H9 (cell line): ENCODE results near the gene CDH4. TPM values are rescaled to one million over a fixed set of nuclear protein-coding genes. Genes with fewer than 3 reads are reported as not detected.

Experiments
- DNase-seq: peaks from one replicate; pipeline ENCODE4 v3.0.0-alpha.2; 2017
- H2AFZ ChIP-seq: one replicate; pipeline ENCODE4 v1.6.1; 2013; ENCODE audit warnings: mild to moderate bottlenecking, low read length, control low read depth, moderate library complexity
- H2AK5ac ChIP-seq: 2 replicates; pipeline ENCODE4 v1.6.1; 2013; ENCODE audit warnings: low read length, control low read depth, mixed read lengths; ENCODE audit not compliant: insufficient read length
- H2BK120ac ChIP-seq: one replicate; pipeline ENCODE4 v1.6.1; 2013; ENCODE audit warnings: low read depth, mild to moderate bottlenecking, low read length, control low read depth, inconsistent platforms; ENCODE audit not compliant: poor library complexity, severe bottlenecking
- H2BK12ac ChIP-seq: 2 replicates; pipeline ENCODE4 v1.6.1; 2013; ENCODE audit warnings: low read length, control low read depth, mixed read lengths, low read depth; ENCODE audit not compliant: insufficient read length
- H2BK15ac ChIP-seq: 2 replicates; pipeline ENCODE4 v1.6.1; 2013; ENCODE audit warnings: low read depth, low read length, control low read depth
- H2BK20ac ChIP-seq: one replicate; pipeline ENCODE4 v1.6.1; 2013; ENCODE audit warnings: low read depth, mild to moderate bottlenecking, low read length, control low read depth, inconsistent platforms; ENCODE audit not compliant: poor library complexity, severe bottlenecking
- H2BK5ac ChIP-seq: 2 replicates; pipeline ENCODE4 v1.6.1; 2013; ENCODE audit warnings: low read length, control low read depth, mixed read lengths; ENCODE audit not compliant: insufficient read length
- H3K14ac ChIP-seq: 2 replicates; pipeline ENCODE4 v1.6.1; 2013; ENCODE audit warnings: low read length, control low read depth; ENCODE audit not compliant: insufficient read depth
- H3K18ac ChIP-seq: 2 replicates; pipeline ENCODE4 v1.6.1; 2013; ENCODE audit warnings: low read depth, mild to moderate bottlenecking, mixed read lengths, low read length, control low read depth; ENCODE audit not compliant: insufficient read length
- H3K23ac ChIP-seq: 2 replicates; pipeline ENCODE4 v1.6.1; 2013; ENCODE audit warnings: low read length, control low read depth, mixed read lengths, low read depth; ENCODE audit not compliant: insufficient read length
- H3K23me2 ChIP-seq: 2 replicates; pipeline ENCODE4 v1.6.1; 2013; ENCODE audit warnings: low read depth, mild to moderate bottlenecking, mixed read lengths, low read length, control low read depth; ENCODE audit not compliant: insufficient read length, poor library complexity, severe bottlenecking
- H3K27ac ChIP-seq: 2 replicates; pipeline ENCODE4 v1.5.1; 2013; ENCODE audit warnings: low read length, control low read depth, mixed read lengths, low read depth; ENCODE audit not compliant: insufficient read length
- H3K27me3 ChIP-seq: 2 replicates; pipeline ENCODE4 v1.6.1; 2013; ENCODE audit warnings: low read length, control low read depth, inconsistent platforms; ENCODE audit not compliant: insufficient read depth
- H3K4ac ChIP-seq: 2 replicates; pipeline ENCODE4 v1.6.1; 2013; ENCODE audit warnings: low read depth, mild to moderate bottlenecking, control low read depth, inconsistent platforms, low read length, moderate library complexity
- H3K4me1 ChIP-seq: 2 replicates; pipeline ENCODE4 v1.6.1; 2013; ENCODE audit warnings: low read length, control low read depth, inconsistent platforms; ENCODE audit not compliant: insufficient read depth
- H3K4me2 ChIP-seq: 2 replicates; pipeline ENCODE4 v1.6.1; 2013; ENCODE audit warnings: low read length, control low read depth, mixed read lengths; ENCODE audit not compliant: insufficient read length, insufficient read depth
- H3K56ac ChIP-seq: 2 replicates; pipeline ENCODE4 v1.6.1; 2013; ENCODE audit warnings: low read depth, mild to moderate bottlenecking, mixed read lengths, low read length, control low read depth; ENCODE audit not compliant: insufficient read length
- H3K79me1 ChIP-seq: 2 replicates; pipeline ENCODE4 v1.6.1; 2013; ENCODE audit warnings: low read depth, mild to moderate bottlenecking, moderate library complexity, low read length, control low read depth, inconsistent platforms; ENCODE audit not compliant: insufficient read depth, poor library complexity, severe bottlenecking
- H3K79me2 ChIP-seq: 2 replicates; pipeline ENCODE4 v1.6.1; 2013; ENCODE audit warnings: low read length, control low read depth, inconsistent platforms; ENCODE audit not compliant: insufficient read depth
- H3K9ac ChIP-seq: 2 replicates; pipeline ENCODE4 v1.6.1; 2013; ENCODE audit warnings: low read length, control low read depth, mixed read lengths; ENCODE audit not compliant: insufficient read length; ENCODE audit errors: extremely low read depth
- H3K9me3 ChIP-seq: one replicate; pipeline ENCODE4 v1.6.1; 2013; ENCODE audit warnings: low read depth, low read length, inconsistent platforms; ENCODE audit not compliant: control insufficient read depth
- H3T11ph ChIP-seq: one replicate; pipeline ENCODE4 v1.6.1; 2013; ENCODE audit warnings: mild to moderate bottlenecking, low read length, control low read depth, inconsistent platforms
- H4K20me1 ChIP-seq: one replicate; pipeline ENCODE4 v1.6.1; 2013; ENCODE audit not compliant: control insufficient read depth, insufficient read length, insufficient read depth
- H4K5ac ChIP-seq: 2 replicates; pipeline ENCODE4 v1.6.1; 2013; ENCODE audit warnings: low read depth, mild to moderate bottlenecking, mixed read lengths, low read length, control low read depth; ENCODE audit not compliant: insufficient read length
- H4K8ac ChIP-seq: replicated peaks from 2 replicates; pipeline ENCODE4 v1.6.1; 2013; ENCODE audit warnings: low read length, control low read depth, mixed read lengths, low read depth; ENCODE audit not compliant: insufficient read length
- H4K91ac ChIP-seq: 2 replicates; pipeline ENCODE4 v1.6.1; 2013; ENCODE audit warnings: low read depth, mild to moderate bottlenecking, moderate library complexity, mixed read lengths, low read length, control low read depth; ENCODE audit not compliant: insufficient read length
- H3K27ac Mint-ChIP-seq, 3 experiments: 2 replicates in 2 of 3; 3 replicates in 1 of 3; pipeline ENCODE4 v1.8.0; 2020 to 2021; ENCODE audit warnings: mixed read lengths in 3 of 3, mild to moderate bottlenecking in 1 of 3, moderate library complexity in 1 of 3
- H3K27me3 Mint-ChIP-seq: 2 replicates; pipeline ENCODE4 v1.8.0; 2021; ENCODE audit warnings: low read depth, mild to moderate bottlenecking, moderate library complexity, mixed read lengths
- H3K36me3 Mint-ChIP-seq, 3 experiments: 2 replicates in 2 of 3; 3 replicates in 1 of 3; pipeline ENCODE4 v1.8.0; 2020 to 2021; ENCODE audit warnings: low read depth in 3 of 3, mixed read lengths in 3 of 3; ENCODE audit not compliant: insufficient read depth in 1 of 3
- H3K4me1 Mint-ChIP-seq, 2 experiments: 2 replicates each; pipeline ENCODE4 v1.8.0; 2020; ENCODE audit warnings: mixed read lengths in 2 of 2
- H3K4me3 Mint-ChIP-seq, 2 experiments: 2 replicates in 1 of 2; 3 replicates in 1 of 2; pipeline ENCODE4 v1.8.0; 2020 to 2021; ENCODE audit warnings: mild to moderate bottlenecking in 2 of 2, mixed read lengths in 2 of 2, moderate library complexity in 1 of 2
- H3K9me3 Mint-ChIP-seq, 2 experiments: 2 replicates in 1 of 2; 3 replicates in 1 of 2; pipeline ENCODE4 v1.8.0; 2020; ENCODE audit warnings: mild to moderate bottlenecking in 2 of 2, mixed read lengths in 2 of 2, moderate library complexity in 1 of 2
- WGBS: extraction: QIAGEN DNeasy Blood & Tissue Kit; methylation state at CpG from one replicate; pipeline ENCODE4 v1.1.7; 2013; ENCODE audit warnings: missing lambda C conversion rate, low lambda C conversion rate, mixed read lengths; ENCODE audit not compliant: insufficient read length; ENCODE audit errors: extremely low coverage; 5-methylcytosine and 5-hydroxymethylcytosine counted together
- total RNA-seq: library from RNA; stranded (reverse); gene quantifications from 2 replicates; pipeline ENCODE4 v1.2.1, GENCODE V29; 2021
- TF ChIP-seq, protein P1 (sequence below): fragments of 200-600 bp; sonication (generic); conservative IDR thresholded peaks from 3 replicates; pipeline ENCODE4 v1.8.0; 2021; ENCODE audit warnings: antibody characterized with exemption, mild to moderate bottlenecking

Gene CDH4
- total RNA-seq, 1 experiment from 2014 or later: 3.0 TPM

DNA sequence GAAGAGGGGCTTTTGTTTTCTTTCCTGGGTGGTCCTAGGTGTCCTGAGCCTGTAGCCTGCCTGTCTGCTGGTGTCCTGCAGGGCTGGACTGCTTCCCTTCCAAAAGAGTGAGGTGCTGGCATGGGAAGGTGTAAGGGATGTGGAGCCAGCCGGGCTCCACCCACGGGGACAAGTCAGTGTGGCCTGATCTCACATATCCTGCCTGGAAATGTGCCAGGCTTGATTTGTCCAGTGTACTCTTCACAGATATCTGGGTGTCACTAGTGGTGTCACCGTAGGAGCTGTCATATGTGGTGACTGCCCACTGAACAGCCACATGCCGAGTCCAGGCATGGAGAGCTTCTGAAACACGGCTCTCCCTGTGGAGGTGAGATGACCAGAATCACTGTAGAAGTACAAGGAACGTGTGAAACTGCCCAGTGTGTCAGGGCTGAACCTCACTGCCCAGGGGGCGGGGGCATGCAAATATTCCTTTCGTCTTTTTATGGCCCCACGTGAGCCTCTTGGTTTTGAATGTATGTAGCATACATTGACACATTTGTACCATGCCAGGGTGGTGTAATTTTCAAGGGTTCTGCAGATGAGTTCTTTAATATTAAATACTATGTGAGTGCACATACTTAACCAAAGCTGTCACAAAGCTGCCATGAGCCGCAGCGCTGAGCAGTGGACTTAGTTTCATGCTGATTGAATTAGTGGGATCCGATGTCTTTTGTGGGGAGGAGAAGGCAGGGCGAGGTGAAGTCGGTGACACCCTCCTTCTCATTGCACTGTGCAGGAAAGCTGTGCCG, 55.8 kb downstream of the CDH4 start:
- H4K20me1 ChIP-seq: no peaks in the 10 kb centered on the region
- TF ChIP-seq, protein P1, sequence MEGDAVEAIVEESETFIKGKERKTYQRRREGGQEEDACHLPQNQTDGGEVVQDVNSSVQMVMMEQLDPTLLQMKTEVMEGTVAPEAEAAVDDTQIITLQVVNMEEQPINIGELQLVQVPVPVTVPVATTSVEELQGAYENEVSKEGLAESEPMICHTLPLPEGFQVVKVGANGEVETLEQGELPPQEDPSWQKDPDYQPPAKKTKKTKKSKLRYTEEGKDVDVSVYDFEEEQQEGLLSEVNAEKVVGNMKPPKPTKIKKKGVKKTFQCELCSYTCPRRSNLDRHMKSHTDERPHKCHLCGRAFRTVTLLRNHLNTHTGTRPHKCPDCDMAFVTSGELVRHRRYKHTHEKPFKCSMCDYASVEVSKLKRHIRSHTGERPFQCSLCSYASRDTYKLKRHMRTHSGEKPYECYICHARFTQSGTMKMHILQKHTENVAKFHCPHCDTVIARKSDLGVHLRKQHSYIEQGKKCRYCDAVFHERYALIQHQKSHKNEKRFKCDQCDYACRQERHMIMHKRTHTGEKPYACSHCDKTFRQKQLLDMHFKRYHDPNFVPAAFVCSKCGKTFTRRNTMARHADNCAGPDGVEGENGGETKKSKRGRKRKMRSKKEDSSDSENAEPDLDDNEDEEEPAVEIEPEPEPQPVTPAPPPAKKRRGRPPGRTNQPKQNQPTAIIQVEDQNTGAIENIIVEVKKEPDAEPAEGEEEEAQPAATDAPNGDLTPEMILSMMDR: no peak
- H4K5ac ChIP-seq: no peak overlapping the region
- no peak overlapping the region for H2BK5ac ChIP-seq
- H3K9ac ChIP-seq: no peak overlapping the region
- H3K36me3 Mint-ChIP-seq: no peaks in the 10 kb centered on the region; a peak in 1 of 7 replicates
- no peak overlapping the region for H4K8ac ChIP-seq
- no peaks in the 10 kb centered on the region for H3K79me1 ChIP-seq
- H3K23me2 ChIP-seq: no peaks in the 10 kb centered on the region
- H3K4me1 Mint-ChIP-seq: peaks cover 27 to 30% of the 10 kb centered on the region in 2 experiments
- no peak overlapping the region for H3K4me2 ChIP-seq
- peak overlapping the region in 2 of 3 experiments; percentile 27 to 53; a peak in 1 of 7 replicates for H3K27ac Mint-ChIP-seq
- no peak overlapping the region for H2BK12ac ChIP-seq
- no peak for DNase-seq
- peaks cover 7% of the 10 kb centered on the region for H3K27me3 Mint-ChIP-seq
- H2AK5ac ChIP-seq: no peak overlapping the region
- H3K18ac ChIP-seq: no peak overlapping the region
- no peaks in the 10 kb centered on the region; a peak in 1 of 5 replicates for H3K9me3 Mint-ChIP-seq
- H4K91ac ChIP-seq: no peak overlapping the region
- peaks cover 7% of the 10 kb centered on the region; the same call in 1 of the 2 replicates for H3K4me1 ChIP-seq
- no peak overlapping the region for H2BK20ac ChIP-seq
- no peak overlapping the region for H3K27ac ChIP-seq
- no peak overlapping the region for H3K23ac ChIP-seq
- no peak overlapping the region; a peak in 1 of 5 replicates for H3K4me3 Mint-ChIP-seq
- WGBS: no CpG with 5 or more reads among the region's 15 CpGs
- no peak overlapping the region for H2BK120ac ChIP-seq
- H2AFZ ChIP-seq: no peak overlapping the region
- H3K79me2 ChIP-seq: no peaks in the 10 kb centered on the region
- H3K4ac ChIP-seq: no peak overlapping the region
- no peaks in the 10 kb centered on the region for H3K9me3 ChIP-seq
- no peak overlapping the region; the same call in 1 of the 2 replicates for H3K14ac ChIP-seq
- no peak overlapping the region for H3T11ph ChIP-seq
- no peak overlapping the region for H3K56ac ChIP-seq
- H3K27me3 ChIP-seq: no peaks in the 10 kb centered on the region
- H2BK15ac ChIP-seq: no peak overlapping the region
